Vagina (tissue), 2 donors: Measurements from ENCODE around the gene IGFBP2.

Source experiments
- POLR2AphosphoS5 ChIP-seq, 2 donors: sonication (generic); formaldehyde crosslinking; IDR thresholded peaks; one replicate each; pipeline ENCODE4 v1.9.0; 2017; ENCODE audit warnings: antibody characterized with exemption in 2 of 2, mild to moderate bottlenecking in 2 of 2, low read depth in 1 of 2; ENCODE audit not compliant: insufficient read depth in 1 of 2
- TF ChIP-seq, protein P1 (sequence below), 3 experiments: fragments of 450-650 bp in 2 of 3; fragments of 200-600 bp in 1 of 3; sonication (generic) in 1 of 3; IDR thresholded peaks; one replicate each; pipeline ENCODE4 v1.5.1; 2017 to 2019; ENCODE audit warnings: antibody characterized with exemption in 3 of 3, mild to moderate bottlenecking in 2 of 3, moderate library complexity in 2 of 3

DNA sequence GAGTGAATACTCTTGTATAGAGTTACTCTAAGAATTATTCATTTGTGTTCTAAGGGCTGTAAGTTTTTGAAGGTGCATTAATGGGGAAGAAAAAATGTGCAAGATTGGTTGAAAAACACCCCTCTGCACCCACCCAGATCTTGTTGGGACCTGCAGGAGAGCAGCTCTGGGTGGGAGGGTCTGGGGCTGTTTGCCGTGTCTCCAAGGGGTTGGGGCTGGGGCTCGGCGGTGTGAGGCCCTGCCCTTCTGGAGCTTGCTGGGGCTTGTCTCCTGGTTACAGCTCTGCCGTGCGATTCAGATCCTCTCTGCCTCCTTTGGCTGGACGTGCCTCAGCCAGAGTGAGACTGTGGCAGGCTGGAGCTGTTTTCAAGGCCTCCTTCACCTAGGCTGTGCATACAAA lies 26.1 kb downstream of the IGFBP2 start:
- TF ChIP-seq, protein P1, sequence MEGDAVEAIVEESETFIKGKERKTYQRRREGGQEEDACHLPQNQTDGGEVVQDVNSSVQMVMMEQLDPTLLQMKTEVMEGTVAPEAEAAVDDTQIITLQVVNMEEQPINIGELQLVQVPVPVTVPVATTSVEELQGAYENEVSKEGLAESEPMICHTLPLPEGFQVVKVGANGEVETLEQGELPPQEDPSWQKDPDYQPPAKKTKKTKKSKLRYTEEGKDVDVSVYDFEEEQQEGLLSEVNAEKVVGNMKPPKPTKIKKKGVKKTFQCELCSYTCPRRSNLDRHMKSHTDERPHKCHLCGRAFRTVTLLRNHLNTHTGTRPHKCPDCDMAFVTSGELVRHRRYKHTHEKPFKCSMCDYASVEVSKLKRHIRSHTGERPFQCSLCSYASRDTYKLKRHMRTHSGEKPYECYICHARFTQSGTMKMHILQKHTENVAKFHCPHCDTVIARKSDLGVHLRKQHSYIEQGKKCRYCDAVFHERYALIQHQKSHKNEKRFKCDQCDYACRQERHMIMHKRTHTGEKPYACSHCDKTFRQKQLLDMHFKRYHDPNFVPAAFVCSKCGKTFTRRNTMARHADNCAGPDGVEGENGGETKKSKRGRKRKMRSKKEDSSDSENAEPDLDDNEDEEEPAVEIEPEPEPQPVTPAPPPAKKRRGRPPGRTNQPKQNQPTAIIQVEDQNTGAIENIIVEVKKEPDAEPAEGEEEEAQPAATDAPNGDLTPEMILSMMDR (IDR thresholded peaks at IDR 0.05), result no peak
- TF ChIP-seq POLR2AphosphoS5 (IDR thresholded peaks at IDR 0.05; ENCODE audit: insufficient read depth in 1 of 2, low read depth in 1 of 2), result no peak
